Panc1 (cell line): ENCODE measurements around the gene ADAD1.
"Not testable (repeated sequence)": the region's sequence is repeated elsewhere in the genome, so short reads cannot be mapped to it uniquely, and the experiment has no call there.

Experiments used
- CTCF ChIP-seq: fragments of 450-650 bp; IDR thresholded peaks from 2 replicates; pipeline ENCODE4 v1.5.1; 2017; ENCODE audit warnings: mild to moderate bottlenecking
- POLR2AphosphoS5 ChIP-seq: IDR thresholded peaks from 2 replicates; pipeline ENCODE4 v1.6.1; 2012; ENCODE audit warnings: mild to moderate bottlenecking, low read depth, low read length, moderate library complexity
- REST ChIP-seq, 2 experiments: IDR thresholded peaks; 2 replicates each; pipeline ENCODE4 v1.6.1; 2011 to 2012; ENCODE audit warnings: low read depth in 2 of 2, control low read depth in 1 of 2, low read length in 1 of 2, mild to moderate bottlenecking in 1 of 2, moderate library complexity in 1 of 2; ENCODE audit not compliant: insufficient read depth in 1 of 2
- SIN3A ChIP-seq: IDR thresholded peaks from 2 replicates; pipeline ENCODE4 v1.6.1; 2012; ENCODE audit warnings: low read depth, mild to moderate bottlenecking, low read length, moderate library complexity, borderline replicate concordance; ENCODE audit not compliant: insufficient read depth
- TCF7L2 ChIP-seq: IDR thresholded peaks from 2 replicates; pipeline ENCODE4 v1.6.1; 2011; ENCODE audit warnings: mild to moderate bottlenecking, low read depth, low read length, inconsistent platforms

DNA sequence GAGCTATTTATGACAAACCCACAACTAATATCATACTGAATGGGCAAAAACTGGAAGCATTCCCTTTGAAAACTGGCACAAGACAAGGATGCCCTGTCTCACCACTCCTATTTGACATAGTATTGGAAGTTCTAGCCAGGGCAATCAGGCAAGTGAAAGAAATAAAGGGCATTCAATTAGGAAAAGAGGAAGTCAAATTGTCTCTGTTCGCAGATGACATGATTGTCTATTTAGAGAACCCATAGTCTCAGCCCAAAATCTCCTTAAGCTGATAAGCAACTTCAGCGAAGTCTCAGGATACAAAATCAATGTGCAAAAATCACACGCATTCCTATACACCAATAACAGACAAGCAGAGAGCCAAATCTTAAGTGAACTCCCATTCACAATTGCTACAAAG is 10.0 kb upstream of the ADAD1 start:
- not testable (repeated sequence) for TF ChIP-seq CTCF; REST (IDR thresholded peaks at IDR 0.05; ENCODE audit: insufficient read depth in 1 of 2, low read depth in 2 of 2, low read length in 1 of 2); SIN3A; POLR2AphosphoS5; TCF7L2
